ENCODE measurements around the gene CFAP46. TPM values are rescaled to one million over a fixed set of nuclear protein-coding genes. Genes with fewer than 3 reads are reported as not detected.

CFAP46 gene
- total and polyA plus RNA-seq, 10 of the 15 experiments (the other 5 are each of a cell fraction or from before 2014, with no cell fraction given) = 0.01 to 0.18 (median 0.03) TPM; not detected in 7

DNA sequence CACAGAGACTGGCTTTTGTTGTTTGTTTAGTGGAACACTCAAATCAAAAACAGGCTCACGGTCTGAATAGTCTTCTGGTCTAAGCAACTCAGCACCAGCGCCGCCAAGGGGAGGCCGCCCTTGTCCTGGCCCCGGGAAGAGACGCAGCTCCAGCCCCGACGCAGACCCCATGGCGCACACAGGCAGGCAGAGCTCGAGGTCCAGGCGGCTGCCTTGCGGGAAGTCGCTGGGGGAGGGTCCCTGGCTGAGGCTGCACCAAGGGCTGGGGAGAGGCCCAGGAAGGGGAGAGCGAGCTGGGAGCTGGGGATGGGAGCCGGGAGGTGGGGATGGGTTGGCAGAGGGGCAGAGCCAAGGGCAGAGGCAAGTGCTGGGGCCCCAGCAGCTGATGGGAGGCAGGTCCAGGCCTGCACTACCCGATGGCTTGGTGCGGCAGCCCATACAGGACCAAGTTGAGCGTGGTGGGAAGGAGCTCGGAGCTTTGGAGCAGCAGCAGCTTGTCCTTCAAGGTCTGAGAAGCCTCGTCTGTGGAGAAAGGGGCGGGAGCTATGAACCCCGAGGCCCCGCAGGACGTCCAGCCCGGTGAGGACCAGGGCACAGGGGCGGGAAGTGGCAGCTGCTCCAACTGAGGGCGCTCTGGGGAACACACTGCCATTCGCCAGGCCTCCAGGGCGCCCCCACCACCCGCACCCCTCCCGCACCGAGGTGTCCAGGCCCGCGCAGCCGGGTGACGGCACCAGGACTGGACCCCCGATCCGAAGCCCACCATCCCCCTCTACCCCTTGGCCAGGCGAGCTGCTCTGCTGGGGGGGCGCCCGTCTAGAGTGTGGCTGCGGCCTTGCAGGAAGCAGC, 133.8 kb downstream of the CFAP46 start:
- POLR2A ChIA-PET = no interaction called here
- in situ Hi-C loops (cut with MboI) (no loop called here), intact Hi-C loops (cut with micrococcal nuclease; ENCODE audit: unreplicated experiment) (no loop called here)
- no peaks in the 10 kb centered on the region for H3K79me2 ChIP-seq (ENCODE audit: control insufficient read depth, insufficient read depth, low read length)
- H3K4me3 ChIP-seq = no peak overlapping the region
- WGBS (ENCODE audit: insufficient coverage, insufficient replicate concordance, low lambda C conversion rate, missing lambda C conversion rate) = 53% methylated on average over 30 of the region's 42 CpGs
- TF ChIP-seq, protein P1, sequence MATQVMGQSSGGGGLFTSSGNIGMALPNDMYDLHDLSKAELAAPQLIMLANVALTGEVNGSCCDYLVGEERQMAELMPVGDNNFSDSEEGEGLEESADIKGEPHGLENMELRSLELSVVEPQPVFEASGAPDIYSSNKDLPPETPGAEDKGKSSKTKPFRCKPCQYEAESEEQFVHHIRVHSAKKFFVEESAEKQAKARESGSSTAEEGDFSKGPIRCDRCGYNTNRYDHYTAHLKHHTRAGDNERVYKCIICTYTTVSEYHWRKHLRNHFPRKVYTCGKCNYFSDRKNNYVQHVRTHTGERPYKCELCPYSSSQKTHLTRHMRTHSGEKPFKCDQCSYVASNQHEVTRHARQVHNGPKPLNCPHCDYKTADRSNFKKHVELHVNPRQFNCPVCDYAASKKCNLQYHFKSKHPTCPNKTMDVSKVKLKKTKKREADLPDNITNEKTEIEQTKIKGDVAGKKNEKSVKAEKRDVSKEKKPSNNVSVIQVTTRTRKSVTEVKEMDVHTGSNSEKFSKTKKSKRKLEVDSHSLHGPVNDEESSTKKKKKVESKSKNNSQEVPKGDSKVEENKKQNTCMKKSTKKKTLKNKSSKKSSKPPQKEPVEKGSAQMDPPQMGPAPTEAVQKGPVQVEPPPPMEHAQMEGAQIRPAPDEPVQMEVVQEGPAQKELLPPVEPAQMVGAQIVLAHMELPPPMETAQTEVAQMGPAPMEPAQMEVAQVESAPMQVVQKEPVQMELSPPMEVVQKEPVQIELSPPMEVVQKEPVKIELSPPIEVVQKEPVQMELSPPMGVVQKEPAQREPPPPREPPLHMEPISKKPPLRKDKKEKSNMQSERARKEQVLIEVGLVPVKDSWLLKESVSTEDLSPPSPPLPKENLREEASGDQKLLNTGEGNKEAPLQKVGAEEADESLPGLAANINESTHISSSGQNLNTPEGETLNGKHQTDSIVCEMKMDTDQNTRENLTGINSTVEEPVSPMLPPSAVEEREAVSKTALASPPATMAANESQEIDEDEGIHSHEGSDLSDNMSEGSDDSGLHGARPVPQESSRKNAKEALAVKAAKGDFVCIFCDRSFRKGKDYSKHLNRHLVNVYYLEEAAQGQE (IDR thresholded peaks at IDR 0.05; ENCODE audit: low read depth, low read length) = no peak
- TF ChIP-seq SRF (IDR thresholded peaks at IDR 0.05; ENCODE audit: low read depth in 2 of 2, low read length in 2 of 2) (no peak), POLR2AphosphoS2 (IDR thresholded peaks at IDR 0.05; ENCODE audit: low read depth, low read length) (no peak), RCOR1 (conservative IDR thresholded peaks at IDR 0.05; ENCODE audit: low read depth, low read length) (no peak), TAF1 (IDR thresholded peaks at IDR 0.05; ENCODE audit: borderline replicate concordance, low read depth, low read length) (no peak), KAT2A (conservative IDR thresholded peaks at IDR 0.05; ENCODE audit: control insufficient read depth, low read depth, low read length) (no peak), NFXL1 (IDR thresholded peaks at IDR 0.05; ENCODE audit: borderline replicate concordance) (no peak), NR2C2 (IDR thresholded peaks at IDR 0.05; ENCODE audit: borderline replicate concordance, control insufficient read depth, insufficient read length, low read depth) (no peak)
- TF ChIP-seq, protein P2, sequence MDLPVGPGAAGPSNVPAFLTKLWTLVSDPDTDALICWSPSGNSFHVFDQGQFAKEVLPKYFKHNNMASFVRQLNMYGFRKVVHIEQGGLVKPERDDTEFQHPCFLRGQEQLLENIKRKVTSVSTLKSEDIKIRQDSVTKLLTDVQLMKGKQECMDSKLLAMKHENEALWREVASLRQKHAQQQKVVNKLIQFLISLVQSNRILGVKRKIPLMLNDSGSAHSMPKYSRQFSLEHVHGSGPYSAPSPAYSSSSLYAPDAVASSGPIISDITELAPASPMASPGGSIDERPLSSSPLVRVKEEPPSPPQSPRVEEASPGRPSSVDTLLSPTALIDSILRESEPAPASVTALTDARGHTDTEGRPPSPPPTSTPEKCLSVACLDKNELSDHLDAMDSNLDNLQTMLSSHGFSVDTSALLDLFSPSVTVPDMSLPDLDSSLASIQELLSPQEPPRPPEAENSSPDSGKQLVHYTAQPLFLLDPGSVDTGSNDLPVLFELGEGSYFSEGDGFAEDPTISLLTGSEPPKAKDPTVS (IDR thresholded peaks at IDR 0.05; ENCODE audit: low read depth, low read length) = no peak
- TF ChIP-seq, protein P3, sequence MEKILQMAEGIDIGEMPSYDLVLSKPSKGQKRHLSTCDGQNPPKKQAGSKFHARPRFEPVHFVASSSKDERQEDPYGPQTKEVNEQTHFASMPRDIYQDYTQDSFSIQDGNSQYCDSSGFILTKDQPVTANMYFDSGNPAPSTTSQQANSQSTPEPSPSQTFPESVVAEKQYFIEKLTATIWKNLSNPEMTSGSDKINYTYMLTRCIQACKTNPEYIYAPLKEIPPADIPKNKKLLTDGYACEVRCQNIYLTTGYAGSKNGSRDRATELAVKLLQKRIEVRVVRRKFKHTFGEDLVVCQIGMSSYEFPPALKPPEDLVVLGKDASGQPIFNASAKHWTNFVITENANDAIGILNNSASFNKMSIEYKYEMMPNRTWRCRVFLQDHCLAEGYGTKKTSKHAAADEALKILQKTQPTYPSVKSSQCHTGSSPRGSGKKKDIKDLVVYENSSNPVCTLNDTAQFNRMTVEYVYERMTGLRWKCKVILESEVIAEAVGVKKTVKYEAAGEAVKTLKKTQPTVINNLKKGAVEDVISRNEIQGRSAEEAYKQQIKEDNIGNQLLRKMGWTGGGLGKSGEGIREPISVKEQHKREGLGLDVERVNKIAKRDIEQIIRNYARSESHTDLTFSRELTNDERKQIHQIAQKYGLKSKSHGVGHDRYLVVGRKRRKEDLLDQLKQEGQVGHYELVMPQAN (conservative IDR thresholded peaks at IDR 0.05) = no peak
- no TSS peak for BruUV-seq (replicated peaks)
- no peaks in the 10 kb centered on the region for H3K4me1 ChIP-seq (ENCODE audit: control insufficient read depth, insufficient read depth, low read length)
- H3K27ac ChIP-seq (ENCODE audit: control insufficient read depth, insufficient read depth) = no peak overlapping the region
- DNase-seq (ENCODE audit: low read depth, low spot score) (no peak), FAIRE-seq (no peak), ATAC-seq (no peak)
- SMC1A ChIA-PET (ENCODE audit: uncharacterized antibody, unreplicated experiment) = no interaction called here
- CTCF ChIA-PET = no interaction called here
- RAD21 ChIA-PET (ENCODE audit: unreplicated experiment) = no interaction called here
- H3K27me3 ChIP-seq (replicated peaks in 1 of 2; ENCODE audit: control insufficient read depth in 2 of 2, insufficient read depth in 2 of 2, low read length in 1 of 2) = no peaks in the 10 kb centered on the region
- H3K9me3 ChIP-seq (replicated peaks; ENCODE audit: control insufficient read depth, insufficient read depth, low read length) = no peaks in the 10 kb centered on the region; the same call in 2 of the 3 replicates
- no peak overlapping the region for H3K9ac ChIP-seq (ENCODE audit: control insufficient read depth, insufficient read depth, low read length)
- no peak overlapping the region for H3K4me2 ChIP-seq (ENCODE audit: control insufficient read depth, insufficient read depth)
- no peak overlapping the region for H2AFZ ChIP-seq (ENCODE audit: control insufficient read depth, low read depth, low read length)
- H3K36me3 ChIP-seq (ENCODE audit: control insufficient read depth in 2 of 2, insufficient read depth in 2 of 2, low read length in 1 of 2) = no peaks in the 10 kb centered on the region
- H4K20me1 ChIP-seq (ENCODE audit: control insufficient read depth, insufficient read depth) = no peaks in the 10 kb centered on the region
